H1 (cell line): Measurements from ENCODE around the gene HGD. TPM values are rescaled to one million over a fixed set of nuclear protein-coding genes. Genes with fewer than 3 reads are reported as not detected.
A peak's percentile ranks its signal among the peaks of the same experiment; 100 is the strongest.

Experiments used
- CTCF ChIA-PET: fragments of 300-600 bp; sonication (Branson Sonifier 250); formaldehyde crosslinking; loops from one replicate; lab custom pipeline; 2021; ENCODE audit not compliant: partially characterized antibody; lab: Charles Lee
- POLR2A ChIA-PET: fragments of 300-600 bp; sonication (Branson Sonifier 250); formaldehyde crosslinking; loops from one replicate; lab custom pipeline; 2021; ENCODE audit warnings: inconsistent platforms; ENCODE audit not compliant: partially characterized antibody; lab: Charles Lee
- DNase-seq, 2 experiments: peaks; one replicate each; pipeline versions ENCODE4 v3.0.0 to v3.0.0-alpha.2; 2010 to 2022; ENCODE audit warnings: low spot score in 2 of 2, low read depth in 1 of 2, mixed read lengths in 1 of 2
- FAIRE-seq: peaks from 2 replicates; lab custom pipeline; 2011; peaks lifted over from hg19 to GRCh38; lab: Jason Lieb, UNC
- H2AFZ ChIP-seq: 2 replicates; pipeline ENCODE4 v1.8.1; 2012; ENCODE audit warnings: low read length, inconsistent platforms
- H2AK5ac ChIP-seq: 2 replicates; pipeline ENCODE4 v1.6.1; 2013; ENCODE audit warnings: low read depth, low read length
- H2BK120ac ChIP-seq: replicated peaks from 2 replicates; pipeline ENCODE3; 2013; ENCODE audit warnings: low read depth, low read length, inconsistent platforms
- H2BK12ac ChIP-seq: 2 replicates; pipeline ENCODE4 v1.6.1; 2013; ENCODE audit warnings: low read depth, low read length
- H2BK15ac ChIP-seq: 2 replicates; pipeline ENCODE4 v1.6.1; 2013; ENCODE audit warnings: low read length
- H2BK20ac ChIP-seq: 2 replicates; pipeline ENCODE4 v1.6.1; 2013; ENCODE audit warnings: low read length
- H2BK5ac ChIP-seq: 2 replicates; pipeline ENCODE4 v1.6.1; 2013; ENCODE audit warnings: low read depth, low read length
- H3K14ac ChIP-seq: 2 replicates; pipeline ENCODE4 v1.6.1; 2013; ENCODE audit warnings: inconsistent platforms; ENCODE audit not compliant: insufficient read length
- H3K18ac ChIP-seq: 2 replicates; pipeline ENCODE4 v1.6.1; 2013; ENCODE audit warnings: low read length; ENCODE audit errors: extremely low read depth
- H3K23ac ChIP-seq: 2 replicates; pipeline ENCODE4 v1.6.1; 2013; ENCODE audit warnings: inconsistent platforms; ENCODE audit not compliant: insufficient read length
- H3K23me2 ChIP-seq: 2 replicates; pipeline ENCODE4 v1.6.1; 2013; ENCODE audit warnings: low read depth, low read length
- H3K27ac ChIP-seq: 2 replicates; pipeline ENCODE4 v1.6.1; 2011; ENCODE audit warnings: low read depth, low read length, inconsistent platforms
- H3K27me3 ChIP-seq, 4 experiments: replicated peaks in 1 of 4; 1 replicate in 1 of 4; 2 replicates in 3 of 4; pipeline versions ENCODE4 v1.6.1 to v1.8.1; 2011 to 2013; ENCODE audit warnings: low read length in 3 of 4, mild to moderate bottlenecking in 3 of 4, inconsistent platforms in 2 of 4, mixed read lengths in 2 of 4, moderate library complexity in 1 of 4; ENCODE audit not compliant: control insufficient read depth in 3 of 4, insufficient read depth in 3 of 4; ENCODE audit errors: extremely low read depth in 1 of 4
- H3K36me3 ChIP-seq, 4 experiments: 2 replicates each; pipeline versions ENCODE4 v1.6.1 to v1.8.1; 2011 to 2013; ENCODE audit warnings: mild to moderate bottlenecking in 4 of 4, low read length in 3 of 4, moderate library complexity in 2 of 4, control low read depth in 1 of 4, inconsistent platforms in 1 of 4; ENCODE audit not compliant: insufficient read depth in 4 of 4, control insufficient read depth in 2 of 4
- H3K4ac ChIP-seq: replicated peaks from 2 replicates; pipeline ENCODE3; 2013; ENCODE audit warnings: low read length, low read depth, mixed read lengths, inconsistent platforms; ENCODE audit not compliant: insufficient read length
- H3K4me1 ChIP-seq, 4 experiments: replicated peaks in 1 of 4; 1 replicate in 1 of 4; 2 replicates in 3 of 4; pipeline versions ENCODE4 v1.6.1 to v1.8.1; 2011 to 2013; ENCODE audit warnings: low read length in 3 of 4, inconsistent platforms in 2 of 4, mixed read lengths in 1 of 4; ENCODE audit not compliant: insufficient read depth in 4 of 4, control insufficient read depth in 3 of 4
- H3K4me2 ChIP-seq, 2 experiments: 2 replicates each; pipeline versions ENCODE4 v1.6.1 to v1.8.1; 2011 to 2013; ENCODE audit warnings: low read depth in 2 of 2, low read length in 2 of 2, control low read depth in 1 of 2, inconsistent platforms in 1 of 2, mild to moderate bottlenecking in 1 of 2; ENCODE audit not compliant: insufficient read depth in 1 of 2
- H3K4me3 ChIP-seq, 4 experiments: fragments of 200-600, 300-600 bp in 1 of 4; sonication (generic), shearing (Covaris generic), sonication (Bioruptor Twin) in 1 of 4; 2 replicates each; pipeline versions ENCODE4 v1.5.1 to v1.8.1; 2011 to 2016; ENCODE audit warnings: low read length in 4 of 4, low read depth in 3 of 4, control low read depth in 2 of 4, inconsistent platforms in 2 of 4, mild to moderate bottlenecking in 2 of 4, mixed read lengths in 1 of 4, moderate library complexity in 1 of 4; ENCODE audit not compliant: insufficient read depth in 2 of 4; ENCODE audit errors: extremely low read depth in 1 of 4
- H3K56ac ChIP-seq: replicated peaks from 2 replicates; pipeline ENCODE3; 2013; ENCODE audit warnings: low read depth, mild to moderate bottlenecking, mixed read lengths, low read length, inconsistent platforms; ENCODE audit not compliant: insufficient read length
- H3K79me1 ChIP-seq: 2 replicates; pipeline ENCODE4 v1.6.1; 2013; ENCODE audit warnings: low read depth, low read length, control low read depth
- H3K79me2 ChIP-seq, 2 experiments: 2 replicates each; pipeline versions ENCODE4 v1.6.1 to v1.8.1; 2012 to 2013; ENCODE audit warnings: low read length in 2 of 2, mild to moderate bottlenecking in 2 of 2, inconsistent platforms in 1 of 2; ENCODE audit not compliant: insufficient read depth in 2 of 2, control insufficient read depth in 1 of 2
- H3K9ac ChIP-seq, 4 experiments: replicated peaks in 1 of 4; 1 replicate in 1 of 4; 2 replicates in 3 of 4; pipeline versions ENCODE4 v1.6.1 to v1.8.1; 2011 to 2013; ENCODE audit warnings: low read depth in 3 of 4, low read length in 3 of 4, control low read depth in 2 of 4, mild to moderate bottlenecking in 2 of 4, moderate library complexity in 2 of 4, inconsistent platforms in 1 of 4; ENCODE audit errors: extremely low read depth in 1 of 4
- H3K9me3 ChIP-seq, 2 experiments: 2 replicates each; pipeline versions ENCODE4 v1.6.1 to v1.8.1; 2012 to 2013; ENCODE audit warnings: mild to moderate bottlenecking in 2 of 2, moderate library complexity in 2 of 2, control low read depth in 1 of 2, inconsistent platforms in 1 of 2, low read depth in 1 of 2, low read length in 1 of 2, mixed read lengths in 1 of 2; ENCODE audit not compliant: insufficient read depth in 2 of 2
- H4K20me1 ChIP-seq, 2 experiments: replicated peaks in 1 of 2; 2 replicates each; pipeline versions ENCODE3 to v1.8.1; 2011 to 2013; ENCODE audit warnings: inconsistent platforms in 2 of 2, low read length in 2 of 2, mild to moderate bottlenecking in 1 of 2; ENCODE audit not compliant: insufficient read depth in 2 of 2, control insufficient read depth in 1 of 2
- H4K5ac ChIP-seq: 2 replicates; pipeline ENCODE4 v1.6.1; 2013; ENCODE audit warnings: low read length, low read depth, mixed read lengths, inconsistent platforms; ENCODE audit not compliant: insufficient read length
- H4K8ac ChIP-seq: 2 replicates; pipeline ENCODE4 v1.8.0; 2013; ENCODE audit warnings: mild to moderate bottlenecking, moderate library complexity, low read length, inconsistent platforms; ENCODE audit not compliant: insufficient read depth; ENCODE audit errors: extremely low read depth
- H4K91ac ChIP-seq: replicated peaks from 2 replicates; pipeline ENCODE3; 2013; ENCODE audit warnings: low read length, mixed read lengths, inconsistent platforms; ENCODE audit not compliant: insufficient read length
- CEBPB ChIP-seq: IDR thresholded peaks from 2 replicates; pipeline ENCODE4 v1.6.1; 2012; ENCODE audit warnings: low read depth, low read length
- CHD1 ChIP-seq: IDR thresholded peaks from 2 replicates; pipeline ENCODE4 v1.6.1; 2012; ENCODE audit warnings: low read depth, low read length, improper control_type of control experiment
- CTBP2 ChIP-seq: IDR thresholded peaks from 2 replicates; pipeline ENCODE4 v1.7.0; 2011; ENCODE audit warnings: borderline replicate concordance, mild to moderate bottlenecking, moderate library complexity, mixed read lengths, low read length; ENCODE audit not compliant: insufficient read depth, insufficient read length
- KDM5A ChIP-seq: fragments of 200-600 bp; IDR thresholded peaks from 2 replicates; pipeline ENCODE4 v1.7.1; 2012; ENCODE audit warnings: mild to moderate bottlenecking, low read length, inconsistent platforms, mixed read lengths
- POLR2A ChIP-seq, 2 experiments: IDR thresholded peaks; 1 replicate in 1 of 2; 2 replicates in 1 of 2; pipeline ENCODE4 v1.6.1; 2011; ENCODE audit warnings: low read depth in 2 of 2, low read length in 2 of 2, mild to moderate bottlenecking in 2 of 2; ENCODE audit errors: control extremely low read depth in 1 of 2
- SIN3A ChIP-seq, 2 experiments: IDR thresholded peaks in 1 of 2; conservative IDR thresholded peaks in 1 of 2; 2 replicates each; pipeline ENCODE4 v1.6.1; 2011 to 2012; ENCODE audit warnings: low read length in 2 of 2, improper control_type of control experiment in 1 of 2, low read depth in 1 of 2, mild to moderate bottlenecking in 1 of 2
- SIRT6 ChIP-seq: IDR thresholded peaks from one replicate; pipeline ENCODE4 v1.7.1; 2012; ENCODE audit warnings: low read length, inconsistent platforms
- SRF ChIP-seq: IDR thresholded peaks from 2 replicates; pipeline ENCODE4 v1.6.1; 2011; ENCODE audit warnings: mild to moderate bottlenecking, low read depth, low read length, moderate library complexity
- SUZ12 ChIP-seq: fragments of 200-600 bp; sonication (generic); IDR thresholded peaks from 2 replicates; pipeline ENCODE4 v1.6.1; 2012; ENCODE audit warnings: mild to moderate bottlenecking, inconsistent platforms, low read length, moderate library complexity, mixed read lengths
- TAF1 ChIP-seq: IDR thresholded peaks from 2 replicates; pipeline ENCODE4 v1.6.1; 2011; ENCODE audit warnings: mild to moderate bottlenecking, low read depth, low read length
- TAF7 ChIP-seq: optimal IDR thresholded peaks from 2 replicates; pipeline ENCODE3; 2011; ENCODE audit warnings: low read depth, mild to moderate bottlenecking, inconsistent platforms, low read length, moderate library complexity, borderline replicate concordance
- YY1 ChIP-seq: IDR thresholded peaks from 2 replicates; pipeline ENCODE4 v1.6.1; 2011; ENCODE audit warnings: low read depth, mild to moderate bottlenecking, low read length
- WGBS, 2 experiments: shearing (Covaris generic) in 1 of 2; methylation state at CpG; one replicate each; pipeline versions ENCODE4 v1.1.6 to v1.1.7; 2013 to 2015; ENCODE audit warnings: low lambda C conversion rate in 2 of 2, mixed read lengths in 2 of 2, inconsistent platforms in 1 of 2, low coverage in 1 of 2, missing lambda C conversion rate in 1 of 2; ENCODE audit not compliant: insufficient replicate concordance in 2 of 2, insufficient coverage in 1 of 2, insufficient read length in 1 of 2; ENCODE audit errors: extremely low coverage in 1 of 2, missing lambda C conversion rate in 1 of 2; 5-methylcytosine and 5-hydroxymethylcytosine counted together
- polyA plus RNA-seq, 7 experiments: library from polyadenylated mRNA; depleted of rRNA in 3 of 7; stranded (reverse) in 5 of 7; unstranded in 2 of 7; fragments of >200 nt in 5 of 7; fragments of 200-250 nt in 2 of 7; gene quantifications; 1 replicate in 5 of 7; 2 replicates in 1 of 7; 4 replicates in 1 of 7; pipeline versions ENCODE4 v1.2.1 to v1.2.3, GENCODE V29; 2011 to 2013; ENCODE audit warnings: missing spikeins in 2 of 7, mixed read lengths in 2 of 7
- total RNA-seq: library from RNA; stranded (reverse); fragmentation: NEBNext Ultra II Directional; extraction: Animal tissue kit (Norgen Biotek cat#: 25700); gene quantifications from 2 replicates; pipeline ENCODE4 v1.2.1, GENCODE V29; 2021

The HGD gene
- total and polyA plus RNA-seq, 2 of the 8 experiments (the other 6 are each of a cell fraction or from before 2014, with no cell fraction given) = 0.11 TPM; not detected in 1

DNA sequence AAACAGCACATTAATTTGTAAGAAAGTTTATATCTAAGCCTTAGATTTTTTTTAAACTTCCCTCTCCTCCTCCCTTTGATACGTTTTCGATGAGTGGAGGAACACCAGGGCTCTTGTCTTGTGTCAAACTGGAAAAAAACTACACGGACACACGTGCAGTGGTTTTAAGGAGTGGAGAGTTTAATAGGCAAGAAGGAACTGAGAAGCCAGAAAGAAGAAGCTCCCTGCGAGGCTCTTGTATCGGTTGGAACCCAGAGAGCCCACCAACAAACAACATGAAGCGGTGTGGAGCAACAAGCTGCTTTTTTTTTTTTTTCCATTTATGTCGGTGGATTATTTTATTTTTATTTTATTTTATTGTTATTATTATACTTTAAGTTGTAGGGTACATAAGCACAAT lies 67.3 kb downstream of the HGD start:
- Histone ChIP-seq H3K18ac (no peak overlapping the region), H3K9ac (no peak overlapping the region), H3K4me1 (no peaks in the 10 kb centered on the region), H2BK12ac (no peak overlapping the region), H3K23me2 (no peaks in the 10 kb centered on the region), H3K79me2 (no peaks in the 10 kb centered on the region), H4K91ac (no peak overlapping the region), H3K23ac (no peak overlapping the region), H3K4me3 (no peak overlapping the region), H2BK20ac (no peak overlapping the region), H3K14ac (no peak overlapping the region), H3K4ac (no peak overlapping the region), H2BK15ac (no peak overlapping the region), H3K9me3 (0 out of 4 replicates have a peak, but pooled peaks cover 0 to 2% of the 10 kb centered on the region in 2 experiments), H2BK120ac (no peak overlapping the region), H2BK5ac (no peak overlapping the region), H4K5ac (no peak overlapping the region), H2AFZ (0 out of 2 replicates have a peak overlapping the region, but pooled peaks have one; percentile 29), H3K79me1 (no peaks in the 10 kb centered on the region), H3K4me2 (no peak overlapping the region), H3K27me3 (no peaks in the 10 kb centered on the region), H3K36me3 (no peaks in the 10 kb centered on the region), H3K27ac (no peak overlapping the region), H2AK5ac (no peak overlapping the region), H4K8ac (no peak overlapping the region), H4K20me1 (no peaks in the 10 kb centered on the region), H3K56ac (no peak overlapping the region)
- 89% methylated on average over 8 of the region's 8 CpGs; no CpG with 5 or more reads in 1 of the 2 experiments for WGBS, 2 experiments
- FAIRE-seq = no peak
- POLR2A ChIA-PET = interaction anchor here (1.3 kb wide), 1 partner anchor 10 kb away, joined by 3 read pairs; no protein-coding TSS in a partner anchor
- CTCF ChIA-PET = interaction anchor here (0.7 to 1.3 kb wide), 3 partner anchors 14 to 181 kb away, joined by 3 to 5 read pairs (median 3); no protein-coding TSS in a partner anchor
- no peak for DNase-seq
- TF ChIP-seq TAF7 (no peak), YY1 (no peak), POLR2A (IDR thresholded peaks at IDR 0.05; ENCODE audit: control extremely low read depth in 1 of 2, low read depth in 2 of 2, low read length in 2 of 2) (no peak), SRF (no peak), SUZ12 (no peak), CHD1 (no peak), TAF1 (no peak), SIRT6 (no peak), CTBP2 (no peak), SIN3A (conservative IDR thresholded peaks at IDR 0.05 in 1 of 2, IDR thresholded peaks at IDR 0.05 in 1 of 2; ENCODE audit: low read depth in 1 of 2, low read length in 2 of 2) (no peak), KDM5A (no peak), CEBPB (no peak)
